IMR-90 (cell line): Measurements from ENCODE around the gene SLC44A5. TPM values are rescaled to one million over a fixed set of nuclear protein-coding genes. Genes with fewer than 3 reads are reported as not detected.

Experiments
- ATAC-seq: fragments of 200-7000 bp; cut with Tn5 transposase; 2 replicates; pipeline ENCODE4 v1.9.1; 2020; ENCODE audit warnings: low read depth, mild to moderate bottlenecking, moderate library complexity
- BruUV-seq: library from RNA; stranded (reverse); fragments of 400-500 nt; replicated peaks from 2 replicates; lab custom pipeline; 2021; lab: Mats Ljungman, UMichigan
- CTCF ChIA-PET: fragments of 300-600 bp; formaldehyde crosslinking; extraction: SDS; loops from one replicate; lab custom pipeline; 2021; ENCODE audit warnings: antibody characterized with exemption; lab: Yijun Ruan, JAX
- POLR2A ChIA-PET: fragments of 300-600 bp; sonication (Branson Sonifier 250); formaldehyde crosslinking; loops from one replicate; lab custom pipeline; 2022; ENCODE audit warnings: antibody characterized with exemption; ENCODE audit not compliant: unreplicated experiment; lab: Charles Lee
- DNase-seq: peaks from one replicate; pipeline ENCODE4 v3.0.0; 2013
- H2AFZ ChIP-seq: replicated peaks from 2 replicates; pipeline ENCODE3; 2013; ENCODE audit warnings: low read length, mild to moderate bottlenecking; ENCODE audit not compliant: poor library complexity
- H2AK5ac ChIP-seq: 2 replicates; pipeline ENCODE4 v1.6.1; 2013; ENCODE audit warnings: low read depth, low read length, inconsistent platforms
- H2AK9ac ChIP-seq: replicated peaks from 2 replicates; pipeline ENCODE3; 2013; ENCODE audit warnings: mild to moderate bottlenecking, low read depth, low read length, moderate library complexity; ENCODE audit not compliant: poor library complexity
- H2BK120ac ChIP-seq: 2 replicates; pipeline ENCODE4 v1.6.1; 2013; ENCODE audit warnings: low read depth, low read length, inconsistent platforms
- H2BK15ac ChIP-seq: 3 replicates; pipeline ENCODE4 v1.6.1; 2013; ENCODE audit warnings: low read depth, low read length, inconsistent platforms
- H2BK20ac ChIP-seq: 2 replicates; pipeline ENCODE4 v1.6.1; 2013; ENCODE audit warnings: low read depth, mild to moderate bottlenecking, inconsistent platforms, low read length, moderate library complexity
- H2BK5ac ChIP-seq: 2 replicates; pipeline ENCODE4 v1.6.1; 2013; ENCODE audit warnings: mild to moderate bottlenecking, low read depth, low read length, inconsistent platforms; ENCODE audit not compliant: poor library complexity, severe bottlenecking
- H3K14ac ChIP-seq: replicated peaks from 2 replicates; pipeline ENCODE4 v1.6.1; 2013; ENCODE audit warnings: low read depth, low read length, inconsistent platforms
- H3K18ac ChIP-seq: 2 replicates; pipeline ENCODE4 v1.6.1; 2013; ENCODE audit warnings: low read depth, low read length, control low read depth
- H3K23ac ChIP-seq: 2 replicates; pipeline ENCODE4 v1.6.1; 2013; ENCODE audit warnings: low read depth, low read length, inconsistent platforms
- H3K27ac ChIP-seq: 2 replicates; pipeline ENCODE4 v1.5.1; 2013; ENCODE audit warnings: mild to moderate bottlenecking, control low read depth, low read length; ENCODE audit not compliant: insufficient read depth
- H3K27me3 ChIP-seq: 2 replicates; pipeline ENCODE4 v1.6.1; 2013; ENCODE audit warnings: low read length; ENCODE audit not compliant: control insufficient read depth, insufficient read depth
- H3K36me3 ChIP-seq: 2 replicates; pipeline ENCODE4 v1.6.1; 2013; ENCODE audit warnings: low read length, mixed read lengths; ENCODE audit not compliant: control insufficient read depth, insufficient read depth
- H3K4ac ChIP-seq: 2 replicates; pipeline ENCODE4 v1.6.1; 2013; ENCODE audit warnings: low read depth, low read length, inconsistent platforms
- H3K4me1 ChIP-seq: 2 replicates; pipeline ENCODE4 v1.6.1; 2013; ENCODE audit warnings: low read length, mixed read lengths; ENCODE audit not compliant: control insufficient read depth, insufficient read depth
- H3K4me2 ChIP-seq: 2 replicates; pipeline ENCODE4 v1.6.1; 2013; ENCODE audit warnings: low read depth, mild to moderate bottlenecking, control low read depth, low read length, moderate library complexity
- H3K4me3 ChIP-seq: 2 replicates; pipeline ENCODE4 v1.5.1; 2013; ENCODE audit warnings: low read depth, mild to moderate bottlenecking, control low read depth, low read length, moderate library complexity; ENCODE audit not compliant: insufficient read depth
- H3K56ac ChIP-seq: 2 replicates; pipeline ENCODE4 v1.6.1; 2013; ENCODE audit warnings: low read length, inconsistent platforms; ENCODE audit not compliant: insufficient read depth; ENCODE audit errors: extremely low read depth
- H3K79me1 ChIP-seq, 2 experiments: 2 replicates each; pipeline ENCODE4 v1.6.1; 2013; ENCODE audit warnings: low read length in 2 of 2, inconsistent platforms in 1 of 2, low read depth in 1 of 2
- H3K9ac ChIP-seq: 2 replicates; pipeline ENCODE4 v1.6.1; 2013; ENCODE audit warnings: low read depth, low read length, control low read depth
- H3K9me1 ChIP-seq: 2 replicates; pipeline ENCODE4 v1.6.1; 2013; ENCODE audit warnings: low read length, inconsistent platforms; ENCODE audit not compliant: insufficient read depth
- H3K9me3 ChIP-seq: 2 replicates; pipeline ENCODE4 v1.6.1; 2013; ENCODE audit warnings: low read length; ENCODE audit not compliant: control insufficient read depth, insufficient read depth
- H4K20me1 ChIP-seq: 2 replicates; pipeline ENCODE4 v1.6.1; 2013; ENCODE audit warnings: low read length, inconsistent platforms; ENCODE audit not compliant: insufficient read depth
- H4K5ac ChIP-seq: 2 replicates; pipeline ENCODE4 v1.6.1; 2013; ENCODE audit warnings: mild to moderate bottlenecking, low read depth, low read length, control low read depth
- H4K8ac ChIP-seq, 2 experiments: 2 replicates each; pipeline ENCODE4 v1.6.1; 2013; ENCODE audit warnings: low read depth in 2 of 2, low read length in 2 of 2, control low read depth in 1 of 2, inconsistent platforms in 1 of 2
- H4K91ac ChIP-seq: 2 replicates; pipeline ENCODE4 v1.6.1; 2013; ENCODE audit warnings: low read depth, low read length, inconsistent platforms; ENCODE audit not compliant: insufficient read depth
- ELK1 ChIP-seq: fragments of 150-350 bp; IDR thresholded peaks from 2 replicates; pipeline ENCODE4 v1.6.1; 2016; ENCODE audit warnings: low read depth, mild to moderate bottlenecking, low read length, moderate library complexity, borderline replicate concordance
- FOS ChIP-seq: fragments of 150-350 bp; IDR thresholded peaks from 2 replicates; pipeline ENCODE4 v1.6.1; 2016; ENCODE audit warnings: low read depth, low read length
- MAFK ChIP-seq: IDR thresholded peaks from 2 replicates; pipeline ENCODE4 v1.6.1; 2012; ENCODE audit warnings: low read depth, low read length, improper control_type of control experiment
- MXI1 ChIP-seq: IDR thresholded peaks from 2 replicates; pipeline ENCODE4 v1.6.1; 2012; ENCODE audit warnings: low read depth, mild to moderate bottlenecking, low read length, moderate library complexity, borderline replicate concordance
- RAD21 ChIP-seq: IDR thresholded peaks from 2 replicates; pipeline ENCODE4 v1.6.1; 2012; ENCODE audit warnings: low read length, improper control_type of control experiment
- RFX5 ChIP-seq: IDR thresholded peaks from 2 replicates; pipeline ENCODE4 v1.8.0; 2012; ENCODE audit warnings: low read depth, mild to moderate bottlenecking, low read length, moderate library complexity
- WGBS, 2 experiments: methylation state at CpG; one replicate each; pipeline versions ENCODE4 v1.1.5 to v1.1.7; 2013; ENCODE audit warnings: missing lambda C conversion rate in 2 of 2; ENCODE audit not compliant: insufficient read length in 1 of 2; ENCODE audit errors: extremely low coverage in 2 of 2; 5-methylcytosine and 5-hydroxymethylcytosine counted together
- dilution Hi-C: fragments of 300-500 bp; cut with HindIII; formaldehyde crosslinking; loops from one replicate; pipeline ENCODE4 v1.14.3; 2018; ENCODE audit warnings: low sequenced_read_pairs; ENCODE audit not compliant: unreplicated experiment
- in situ Hi-C: fragments of 300-500 bp; cut with MboI; formaldehyde crosslinking; loops from 3 replicates; pipeline ENCODE4 v1.14.3; 2019; ENCODE audit warnings: low sequenced_read_pairs, inconsistent platforms, mixed read lengths
- intact Hi-C: fragments of 100-400 bp; cut with micrococcal nuclease; formaldehyde crosslinking; loops from 2 replicates; pipeline ENCODE4 v1.10.0; 2022
- polyA plus RNA-seq, 3 experiments: library from polyadenylated mRNA; depleted of rRNA; stranded (reverse); fragments of >200 nt; gene quantifications; 2 replicates each; pipeline ENCODE4 v1.2.3, GENCODE V29; 2012; ENCODE audit warnings: low replicate concordance in 1 of 3
- total RNA-seq: library from RNA; depleted of rRNA; stranded (reverse); fragments of >200 nt; gene quantifications from 2 replicates; pipeline ENCODE4 v1.2.3, GENCODE V29; 2012

The SLC44A5 gene
- total and polyA plus RNA-seq, 2 of the 4 experiments (the other 2 are of a cell fraction) = under 0.01 TPM; not detected in 1

- Histone ChIP-seq H3K23ac (no peak overlapping the region), H3K9me1 (no peaks in the 10 kb centered on the region), H3K14ac (no peak overlapping the region), H3K56ac (no peak overlapping the region), H3K4ac (no peak overlapping the region), H2AK5ac (no peak overlapping the region), H2AK9ac (no peak overlapping the region), H3K4me1 (no peaks in the 10 kb centered on the region), H3K18ac (no peak overlapping the region), H2BK15ac (no peak overlapping the region), H3K36me3 (no peaks in the 10 kb centered on the region), H2AFZ (no peak overlapping the region), H2BK20ac (no peak overlapping the region), H3K4me2 (no peak overlapping the region), H3K9me3 (peaks cover 8% of the 10 kb centered on the region), H3K4me3 (no peak overlapping the region), H4K20me1 (no peaks in the 10 kb centered on the region), H2BK5ac (no peak overlapping the region), H3K27me3 (no peaks in the 10 kb centered on the region), H2BK120ac (no peak overlapping the region), H3K27ac (no peak overlapping the region), H3K79me1 (no peaks in the 10 kb centered on the region), H4K5ac (no peak overlapping the region), H4K8ac (no peak overlapping the region), H3K9ac (no peak overlapping the region), H4K91ac (no peak overlapping the region)
- no TSS peak for BruUV-seq
- in situ Hi-C loops (no loop called here), intact Hi-C loops (no loop called here), dilution Hi-C loops (no loop called here)
- ATAC-seq = no peak
- no CpG with 5 or more reads among the region's 2 CpGs for WGBS, 2 experiments
- DNase-seq = no peak
- TF ChIP-seq MAFK (no peak), FOS (no peak), MXI1 (no peak), RFX5 (no peak), ELK1 (no peak), RAD21 (no peak)
- ChIA-PET CTCF (no interaction called here), POLR2A (no interaction called here)
Observed at GRCh38 chr1:75345538-75346292, 265.2 kb downstream of the SLC44A5 start.
